HG02973 (cell line): ENCODE data around the gene SKIC3.

ENCODE experiments used
- ATAC-seq: cut with Tn5 transposase; IDR thresholded peaks from one replicate; pipeline ENCODE4 v1.9.1; 2021; ENCODE audit warnings: moderate library complexity; ENCODE audit not compliant: unreplicated experiment

SKIC3 gene

GRCh38 chr5:95532415-95532814 lies 22.4 kb downstream of the SKIC3 start:
- no peak for ATAC-seq

- ATAC-seq = no peak
Observed at GRCh38 chr5:95531491-95531890, 23.3 kb downstream of the SKIC3 start.

- no peak for ATAC-seq
Observed at GRCh38 chr5:95530416-95530815, 24.4 kb downstream of the SKIC3 start.

- no peak for ATAC-seq
Observed at GRCh38 chr5:95528565-95528964, 26.2 kb downstream of the SKIC3 start.

GRCh38 chr5:95526871-95527270 lies 27.9 kb downstream of the SKIC3 start:
- no peak for ATAC-seq

- no peak for ATAC-seq
Observed at GRCh38 chr5:95524423-95524822, 30.4 kb downstream of the SKIC3 start.

GRCh38 chr5:95520206-95520605 lies 34.6 kb downstream of the SKIC3 start:
- no peak for ATAC-seq

GRCh38 chr5:95519681-95520080 lies 35.1 kb downstream of the SKIC3 start:
- no peak for ATAC-seq

GRCh38 chr5:95519151-95519550 lies 35.6 kb downstream of the SKIC3 start:
- ATAC-seq = no peak

GRCh38 chr5:95518417-95518816 lies 36.4 kb downstream of the SKIC3 start:
- no peak for ATAC-seq

GRCh38 chr5:95511606-95512005 lies 43.2 kb downstream of the SKIC3 start:
- ATAC-seq = no peak

GRCh38 chr5:95508550-95508949 lies 46.2 kb downstream of the SKIC3 start:
- no peak for ATAC-seq
